Karpas-422 (cell line): ENCODE data around the gene BRI3. TPM values are rescaled to one million over a fixed set of nuclear protein-coding genes. Genes with fewer than 3 reads are reported as not detected.
A peak's percentile ranks its signal among the peaks of the same experiment; 100 is the strongest.

Source experiments
- DNase-seq: peaks from one replicate; pipeline ENCODE4 v3.0.0-alpha.2; 2015
- H2AFZ ChIP-seq: fragments of 200-600 bp; sonication (generic); 2 replicates; pipeline ENCODE4 v1.6.1; 2014; ENCODE audit warnings: antibody characterized with exemption, low read length, mixed read lengths
- H3K27ac ChIP-seq: fragments of 200-600 bp; sonication (generic); 2 replicates; pipeline ENCODE4 v1.5.1; 2014; ENCODE audit warnings: mild to moderate bottlenecking, low read length, moderate library complexity
- H3K27me3 ChIP-seq: fragments of 200-600 bp; sonication (generic); 2 replicates; pipeline ENCODE4 v1.6.1; 2014; ENCODE audit warnings: low read length, mixed read lengths
- H3K36me3 ChIP-seq: fragments of 200-600 bp; sonication (generic); 2 replicates; pipeline ENCODE4 v1.6.1; 2014; ENCODE audit warnings: low read length, mixed read lengths; ENCODE audit not compliant: insufficient read depth
- H3K4me1 ChIP-seq: fragments of 200-600 bp; sonication (generic); 2 replicates; pipeline ENCODE4 v1.6.1; 2014; ENCODE audit warnings: mild to moderate bottlenecking, low read length, mixed read lengths
- H3K4me2 ChIP-seq: fragments of 200-600 bp; sonication (generic); 2 replicates; pipeline ENCODE4 v1.6.1; 2014; ENCODE audit warnings: low read length, low read depth, mild to moderate bottlenecking; ENCODE audit not compliant: poor library complexity, severe bottlenecking
- H3K4me3 ChIP-seq: fragments of 200-600 bp; sonication (generic); 2 replicates; pipeline ENCODE4 v1.5.1; 2014; ENCODE audit warnings: mild to moderate bottlenecking, antibody characterized with exemption, low read length, mixed read lengths
- H3K79me2 ChIP-seq: fragments of 200-600 bp; sonication (generic); 2 replicates; pipeline ENCODE4 v1.6.1; 2014; ENCODE audit warnings: mild to moderate bottlenecking, low read length, mixed read lengths
- H3K9ac ChIP-seq: fragments of 200-600 bp; sonication (generic); 2 replicates; pipeline ENCODE4 v1.6.0; 2014; ENCODE audit warnings: low read length
- H3K9me2 ChIP-seq: fragments of 200-600 bp; sonication (generic), shearing (Covaris generic); replicated peaks from 2 replicates; pipeline ENCODE4 v1.6.0; 2014; ENCODE audit warnings: mild to moderate bottlenecking, low read length, moderate library complexity; ENCODE audit not compliant: insufficient read depth
- H3K9me3 ChIP-seq: fragments of 300-700, 200-600 bp; sonication (generic); 2 replicates; pipeline ENCODE4 v1.6.1; 2014; ENCODE audit warnings: low read length, mixed read lengths
- H4K20me1 ChIP-seq: fragments of 200-600 bp; sonication (generic); 2 replicates; pipeline ENCODE4 v1.6.1; 2014; ENCODE audit warnings: mild to moderate bottlenecking, antibody characterized with exemption, low read length, low read depth; ENCODE audit not compliant: insufficient read depth
- total RNA-seq: library from RNA; depleted of rRNA; stranded (reverse); fragments of >200 nt; shearing (Covaris generic); gene quantifications from 2 replicates; pipeline ENCODE4 v1.2.3, GENCODE V29; 2014; ENCODE audit warnings: low replicate concordance

Gene BRI3
- total RNA-seq, 1 experiment from 2014 or later: 34.7 TPM

DNA sequence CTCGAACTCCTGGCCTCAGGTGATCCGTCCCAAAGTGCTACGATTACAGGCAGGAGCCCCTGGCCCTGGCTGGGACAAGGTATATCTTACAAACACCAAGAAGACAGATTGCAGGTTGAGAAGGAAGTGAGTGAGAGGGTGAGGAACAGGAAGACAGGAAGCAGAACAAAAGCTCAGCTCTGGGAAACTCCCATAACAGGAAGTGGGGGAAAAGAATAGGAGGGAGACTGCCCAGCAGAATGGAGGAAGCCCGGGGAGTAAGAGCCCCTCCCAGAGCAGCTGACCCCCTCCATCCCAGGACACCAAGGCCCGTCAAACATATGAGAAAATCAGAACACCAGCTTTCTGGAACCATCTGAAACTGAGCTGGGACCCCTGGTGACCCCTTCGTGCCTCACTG, 32.4 kb upstream of the BRI3 start:
- no peaks in the 10 kb centered on the region for H3K36me3 ChIP-seq
- peaks cover 21% of the 10 kb centered on the region for H3K4me1 ChIP-seq
- H3K9ac ChIP-seq: no peak overlapping the region
- H3K79me2 ChIP-seq: peaks cover 15% of the 10 kb centered on the region
- no peak for DNase-seq
- H3K4me2 ChIP-seq: no peak overlapping the region
- no peaks in the 10 kb centered on the region for H3K9me2 ChIP-seq
- no peak overlapping the region for H3K27ac ChIP-seq
- no peaks in the 10 kb centered on the region for H3K27me3 ChIP-seq
- no peak overlapping the region for H2AFZ ChIP-seq
- no peaks in the 10 kb centered on the region for H3K9me3 ChIP-seq
- no peak overlapping the region for H3K4me3 ChIP-seq
- no peaks in the 10 kb centered on the region for H4K20me1 ChIP-seq

GRCh38 chr7:98250789-98251188, 30.7 kb upstream of the BRI3 start:
- DNase-seq: peak; percentile 45
- Histone ChIP-seq H3K4me1 (peaks cover 21% of the 10 kb centered on the region), H2AFZ (peak overlapping the region; percentile 34; the same call in 1 of the 2 replicates), H3K79me2 (peaks cover 24% of the 10 kb centered on the region), H4K20me1 (no peaks in the 10 kb centered on the region), H3K4me3 (peak overlapping the region; percentile 90), H3K9ac (peak overlapping the region; percentile 80), H3K9me3 (no peaks in the 10 kb centered on the region), H3K36me3 (no peaks in the 10 kb centered on the region), H3K9me2 (no peaks in the 10 kb centered on the region), H3K27me3 (no peaks in the 10 kb centered on the region), H3K4me2 (peak overlapping the region; percentile 77), H3K27ac (peak overlapping the region; percentile 52)

GRCh38 chr7:98251231-98251600, 30.3 kb upstream of the BRI3 start:
- peak overlapping the region; percentile 80 for H3K9ac ChIP-seq
- DNase-seq: peak; percentile 57
- peaks cover 24% of the 10 kb centered on the region for H3K79me2 ChIP-seq
- peak overlapping the region; percentile 25; the same call in 1 of the 2 replicates for H2AFZ ChIP-seq
- H4K20me1 ChIP-seq: no peaks in the 10 kb centered on the region
- no peaks in the 10 kb centered on the region for H3K27me3 ChIP-seq
- peak overlapping the region; percentile 90 for H3K4me3 ChIP-seq
- no peaks in the 10 kb centered on the region for H3K36me3 ChIP-seq
- no peaks in the 10 kb centered on the region for H3K9me2 ChIP-seq
- peaks cover 21% of the 10 kb centered on the region for H3K4me1 ChIP-seq
- peak overlapping the region; percentile 77 for H3K4me2 ChIP-seq
- H3K27ac ChIP-seq: peak overlapping the region; percentile 52
- H3K9me3 ChIP-seq: no peaks in the 10 kb centered on the region

DNA sequence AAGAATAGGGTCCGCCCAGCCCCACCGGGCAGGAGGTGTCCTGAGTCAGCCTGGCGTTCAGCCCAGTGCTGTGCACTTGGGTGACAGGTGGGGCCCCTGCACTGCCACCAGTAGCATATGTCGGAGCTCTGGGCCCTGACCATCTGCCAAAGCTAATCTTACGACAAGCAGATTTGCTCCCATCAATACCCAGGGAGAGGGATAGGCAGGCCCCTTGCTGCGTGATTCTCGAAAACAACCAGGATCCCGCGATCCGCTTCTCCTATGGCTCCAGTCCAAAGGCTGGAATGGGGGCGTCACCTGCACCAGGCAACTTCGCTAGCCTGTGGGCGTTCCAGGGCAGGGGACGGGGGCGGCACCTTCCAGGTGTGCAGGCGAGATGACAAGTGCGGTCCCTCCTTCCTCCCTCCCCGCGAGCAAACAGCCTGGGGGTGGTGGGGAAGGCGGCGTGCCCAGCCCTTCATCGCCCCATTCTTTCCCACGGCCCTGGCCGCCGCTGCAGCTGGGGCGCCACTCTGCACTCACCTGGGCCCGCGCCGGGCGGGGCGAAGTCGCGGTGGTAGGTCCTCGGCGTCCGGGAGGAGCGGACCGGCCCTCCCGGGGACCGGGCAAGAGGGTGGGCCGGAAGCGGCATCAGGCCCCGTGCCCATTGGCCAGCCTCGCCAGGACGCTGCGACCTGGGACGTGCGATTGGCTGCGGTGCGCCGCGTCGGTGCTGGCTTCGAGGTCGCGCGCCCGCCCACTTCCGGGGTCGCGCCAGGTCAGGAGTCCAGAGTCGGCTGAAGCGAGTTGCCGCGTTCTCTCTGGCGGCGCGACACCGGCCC, 29.7 kb upstream of the BRI3 start, which contains the start of gene TECPR1:
Gene TECPR1, minus strand, starts transcription at position 632 of the 824 bp plus-strand sequence. CDS start 6,086 bp downstream, outside the sequence.
- Histone ChIP-seq H3K4me1 (peaks cover 21% of the 10 kb centered on the region), H4K20me1 (no peaks in the 10 kb centered on the region), H3K9ac (peak within 1 kb of the TSS; percentile 80), H3K79me2 (peaks cover 24% of the 10 kb centered on the region), H3K36me3 (no peaks in the 10 kb centered on the region), H3K9me2 (no peaks in the 10 kb centered on the region), H2AFZ (peak within 1 kb of the TSS; percentile 25), H3K4me2 (peak within 1 kb of the TSS; percentile 77), H3K27me3 (no peaks in the 10 kb centered on the region), H3K27ac (peak within 1 kb of the TSS; percentile 52), H3K9me3 (no peaks in the 10 kb centered on the region), H3K4me3 (peak within 1 kb of the TSS; percentile 90)
- peak; percentile 95 for DNase-seq

DNA sequence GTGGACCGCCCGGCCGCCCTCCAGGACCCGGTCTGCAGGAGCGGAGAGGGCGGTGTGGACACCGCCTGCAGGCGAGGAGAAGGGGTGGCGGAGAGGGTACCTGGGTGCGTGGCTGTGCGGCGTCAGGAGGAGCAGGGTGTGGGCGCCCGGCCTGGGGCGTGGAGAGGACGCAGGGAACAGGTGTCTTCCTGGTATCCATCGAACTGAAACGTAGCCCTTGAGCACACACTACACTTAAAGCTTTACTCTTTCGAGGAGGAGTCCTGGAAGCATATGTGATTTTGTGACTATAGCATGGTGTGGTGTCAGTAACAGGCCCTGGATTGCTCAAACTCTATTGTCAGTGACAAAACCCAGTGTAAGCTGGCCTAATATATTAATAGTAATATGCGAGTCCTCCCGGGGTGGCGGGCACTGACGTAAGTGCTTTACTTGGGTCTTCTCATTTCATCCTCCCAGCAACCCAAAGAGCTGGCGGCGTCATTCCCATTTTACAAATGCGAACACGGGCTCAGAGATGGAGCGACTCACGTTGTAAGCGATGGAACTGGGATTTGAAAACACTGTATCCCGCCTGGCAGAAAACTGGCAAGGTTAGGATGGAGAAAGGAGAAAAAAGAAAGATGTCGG, 28.9 kb upstream of the BRI3 start:
- peak overlapping the region; percentile 77 for H3K4me2 ChIP-seq
- DNase-seq: no peak
- H3K9me3 ChIP-seq: no peaks in the 10 kb centered on the region
- no peaks in the 10 kb centered on the region for H3K9me2 ChIP-seq
- peak overlapping the region; percentile 80 for H3K9ac ChIP-seq
- H3K4me1 ChIP-seq: peaks cover 21% of the 10 kb centered on the region
- H3K27ac ChIP-seq: no peak overlapping the region
- no peaks in the 10 kb centered on the region for H3K27me3 ChIP-seq
- no peaks in the 10 kb centered on the region for H4K20me1 ChIP-seq
- H3K4me3 ChIP-seq: peak overlapping the region; percentile 90
- H3K36me3 ChIP-seq: no peaks in the 10 kb centered on the region
- H2AFZ ChIP-seq: peak overlapping the region; percentile 25
- H3K79me2 ChIP-seq: peaks cover 24% of the 10 kb centered on the region

DNA sequence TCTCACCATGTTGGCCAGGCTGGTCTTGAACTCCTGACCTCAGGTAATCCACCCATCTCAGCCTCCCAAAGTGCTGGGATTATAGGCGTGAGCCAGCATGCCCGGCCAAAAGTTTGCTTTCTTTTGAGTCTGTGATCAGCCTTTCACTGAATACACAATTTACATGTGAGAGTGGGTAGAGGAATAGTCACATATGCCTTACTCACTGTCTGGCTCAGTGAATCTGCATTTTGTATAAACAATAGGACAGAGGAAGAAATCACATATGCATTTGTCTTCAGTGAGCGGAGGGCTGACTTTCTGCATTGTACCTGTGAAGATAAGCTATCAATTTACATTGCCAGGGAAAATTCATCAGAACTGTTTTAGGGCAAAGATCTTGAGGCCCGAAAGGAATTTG, 27.0 kb upstream of the BRI3 start:
- H3K4me2 ChIP-seq: no peak overlapping the region
- no peak overlapping the region for H3K9ac ChIP-seq
- H3K27me3 ChIP-seq: no peaks in the 10 kb centered on the region
- no peaks in the 10 kb centered on the region for H3K9me2 ChIP-seq
- H3K36me3 ChIP-seq: no peaks in the 10 kb centered on the region
- no peak overlapping the region for H3K4me3 ChIP-seq
- peaks cover 21% of the 10 kb centered on the region for H3K4me1 ChIP-seq
- H3K9me3 ChIP-seq: no peaks in the 10 kb centered on the region
- H4K20me1 ChIP-seq: no peaks in the 10 kb centered on the region
- H2AFZ ChIP-seq: no peak overlapping the region
- peaks cover 24% of the 10 kb centered on the region for H3K79me2 ChIP-seq
- DNase-seq: no peak
- H3K27ac ChIP-seq: no peak overlapping the region

GRCh38 chr7:98254951-98255610, 26.4 kb upstream of the BRI3 start:
- Histone ChIP-seq H3K36me3 (no peaks in the 10 kb centered on the region), H3K79me2 (peaks cover 24% of the 10 kb centered on the region), H3K4me2 (no peak overlapping the region), H4K20me1 (no peaks in the 10 kb centered on the region), H3K4me1 (peaks cover 21% of the 10 kb centered on the region), H3K4me3 (no peak overlapping the region), H3K27me3 (no peaks in the 10 kb centered on the region), H3K9me3 (no peaks in the 10 kb centered on the region), H2AFZ (no peak overlapping the region), H3K27ac (no peak overlapping the region), H3K9ac (no peak overlapping the region), H3K9me2 (no peaks in the 10 kb centered on the region)
- DNase-seq: no peak

DNA sequence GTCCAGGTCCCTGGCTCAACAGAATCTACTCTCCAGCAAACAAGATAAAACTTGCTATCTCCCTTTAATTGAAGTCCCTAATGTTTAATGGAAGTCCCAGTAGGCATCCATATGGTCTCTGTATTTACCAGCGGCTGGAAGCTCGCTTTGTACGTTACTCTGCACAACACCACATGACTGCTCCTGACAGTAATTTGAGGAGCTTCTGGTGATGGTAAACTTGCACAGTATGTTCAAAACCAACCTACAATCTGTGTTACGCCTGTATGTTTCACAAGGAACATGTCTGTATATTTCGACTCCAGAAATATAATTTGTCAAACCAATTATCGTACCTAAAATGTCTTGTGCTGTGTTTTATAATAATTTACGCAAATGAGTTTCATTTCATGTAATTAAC, 25.1 kb upstream of the BRI3 start:
- Histone ChIP-seq H3K9ac (no peak overlapping the region), H3K4me1 (peaks cover 10% of the 10 kb centered on the region), H3K36me3 (0 out of 2 replicates have a peak, but pooled peaks cover under 1% of the 10 kb centered on the region), H3K9me2 (no peaks in the 10 kb centered on the region), H3K9me3 (no peaks in the 10 kb centered on the region), H3K4me2 (no peak overlapping the region), H4K20me1 (no peaks in the 10 kb centered on the region), H2AFZ (no peak overlapping the region), H3K79me2 (peaks cover 24% of the 10 kb centered on the region), H3K4me3 (no peak overlapping the region), H3K27ac (no peak overlapping the region), H3K27me3 (no peaks in the 10 kb centered on the region)
- DNase-seq: no peak
